CD14-positive monocyte (primary cell): ENCODE measurements around the gene KCNA10. TPM values are rescaled to one million over a fixed set of nuclear protein-coding genes. Genes with fewer than 3 reads are reported as not detected.

ENCODE experiments used
- DNase-seq, 3 donors: peaks; one replicate each; pipeline ENCODE4 v3.0.0-alpha.2; 2011 to 2022
- H2AFZ ChIP-seq: 2 replicates; pipeline ENCODE4 v1.6.0; 2012; ENCODE audit warnings: mild to moderate bottlenecking, low read depth, low read length, inconsistent platforms; ENCODE audit not compliant: insufficient read depth, poor library complexity, severe bottlenecking
- H3K27ac ChIP-seq, 2 donors: 1 replicate in 1 of 2; 2 replicates in 1 of 2; pipeline ENCODE4 v1.5.1; 2012 to 2013; ENCODE audit warnings: low read length in 2 of 2, control low read depth in 1 of 2, inconsistent platforms in 1 of 2, low read depth in 1 of 2, mild to moderate bottlenecking in 1 of 2
- H3K27me3 ChIP-seq, 2 donors: one replicate each; pipeline versions ENCODE4 v1.6.0 to v1.6.1; 2011 to 2013; ENCODE audit warnings: low read length in 2 of 2; ENCODE audit not compliant: control insufficient read depth in 2 of 2, insufficient read depth in 2 of 2
- H3K36me3 ChIP-seq, 2 donors: replicated peaks in 1 of 2; 1 replicate in 1 of 2; 2 replicates in 1 of 2; pipeline versions ENCODE4 v1.5.1 to v1.6.1; 2012 to 2013; ENCODE audit warnings: low read length in 2 of 2, control low read depth in 1 of 2, inconsistent platforms in 1 of 2, mild to moderate bottlenecking in 1 of 2; ENCODE audit not compliant: insufficient read depth in 2 of 2, control insufficient read depth in 1 of 2
- H3K4me1 ChIP-seq, 2 donors: 1 replicate in 1 of 2; 2 replicates in 1 of 2; pipeline versions ENCODE4 v1.5.1 to v1.6.1; 2012 to 2013; ENCODE audit warnings: low read length in 2 of 2, control low read depth in 1 of 2, inconsistent platforms in 1 of 2, mild to moderate bottlenecking in 1 of 2, moderate library complexity in 1 of 2; ENCODE audit not compliant: insufficient read depth in 2 of 2, control insufficient read depth in 1 of 2
- H3K4me2 ChIP-seq: replicated peaks from 2 replicates; pipeline ENCODE3; 2012; ENCODE audit warnings: low read length, moderate library complexity, mild to moderate bottlenecking; ENCODE audit not compliant: poor library complexity, severe bottlenecking; ENCODE audit errors: extremely low read depth
- H3K4me3 ChIP-seq, 3 experiments: fragments of 200-600 bp in 1 of 3; sonication (generic) in 1 of 3; replicated peaks in 1 of 3; 1 replicate in 2 of 3; 2 replicates in 1 of 3; pipeline ENCODE4 v1.5.1; 2011 to 2013; ENCODE audit warnings: low read length in 3 of 3, mild to moderate bottlenecking in 3 of 3, control low read depth in 2 of 3, low read depth in 2 of 3, inconsistent platforms in 1 of 3, moderate library complexity in 1 of 3
- H3K79me2 ChIP-seq: 2 replicates; pipeline ENCODE4 v1.6.0; 2012; ENCODE audit warnings: mild to moderate bottlenecking, control low read depth, inconsistent platforms, low read length, moderate library complexity; ENCODE audit not compliant: insufficient read depth
- H3K9ac ChIP-seq: 2 replicates; pipeline ENCODE4 v1.6.0; 2017; ENCODE audit warnings: low read length, mild to moderate bottlenecking; ENCODE audit not compliant: insufficient read depth, poor library complexity, severe bottlenecking
- H3K9me3 ChIP-seq, 2 donors: replicated peaks in 1 of 2; 1 replicate in 1 of 2; 2 replicates in 1 of 2; pipeline versions ENCODE4 v1.5.1 to v1.6.1; 2012 to 2013; ENCODE audit warnings: low read length in 2 of 2, control low read depth in 1 of 2; ENCODE audit not compliant: control insufficient read depth in 1 of 2, insufficient read depth in 1 of 2
- H4K20me1 ChIP-seq: 2 replicates; pipeline ENCODE4 v1.6.0; 2012; ENCODE audit warnings: mild to moderate bottlenecking, low read length, control low read depth, moderate library complexity; ENCODE audit not compliant: insufficient read depth
- H3K27ac Mint-ChIP-seq, 7 donors: one replicate each; pipeline ENCODE4 v1.8.0; 2020; ENCODE audit warnings: mild to moderate bottlenecking in 7 of 7, mixed read lengths in 7 of 7, moderate library complexity in 6 of 7, inconsistent platforms in 2 of 7
- H3K27me3 Mint-ChIP-seq, 3 donors: one replicate each; pipeline ENCODE4 v1.8.0; 2021 to 2022; ENCODE audit warnings: low read depth in 3 of 3, mild to moderate bottlenecking in 3 of 3, mixed read lengths in 3 of 3, moderate library complexity in 3 of 3, inconsistent platforms in 1 of 3
- H3K36me3 Mint-ChIP-seq, 2 donors: one replicate each; pipeline ENCODE4 v1.8.0; 2020; ENCODE audit warnings: mixed read lengths in 2 of 2, inconsistent platforms in 1 of 2, mild to moderate bottlenecking in 1 of 2
- H3K4me1 Mint-ChIP-seq: one replicate; pipeline ENCODE4 v1.8.0; 2020; ENCODE audit warnings: mild to moderate bottlenecking, mixed read lengths
- H3K4me3 Mint-ChIP-seq, 2 donors: one replicate each; pipeline ENCODE4 v1.8.0; 2020; ENCODE audit warnings: mild to moderate bottlenecking in 2 of 2, mixed read lengths in 2 of 2, moderate library complexity in 1 of 2
- H3K9me3 Mint-ChIP-seq, 7 donors: one replicate each; pipeline ENCODE4 v1.8.0; 2020 to 2022; ENCODE audit warnings: mixed read lengths in 7 of 7, mild to moderate bottlenecking in 6 of 7, moderate library complexity in 6 of 7, inconsistent platforms in 2 of 7
- WGBS: methylation state at CpG from one replicate; pipeline ENCODE4 v1.1.5; 2013; ENCODE audit warnings: missing lambda C conversion rate; ENCODE audit not compliant: insufficient coverage; 5-methylcytosine and 5-hydroxymethylcytosine counted together
- intact Hi-C, 2 donors: fragments of 100-400 bp; cut with micrococcal nuclease; formaldehyde crosslinking; loops; one replicate each; pipeline versions ENCODE4 v1.15.0 to v1.15.1; 2023
- polyA plus RNA-seq, 3 donors: library from polyadenylated mRNA; depleted of rRNA in 1 of 3; unstranded in 2 of 3; stranded (reverse) in 1 of 3; fragments of 300-500 nt in 2 of 3; fragments of >200 nt in 1 of 3; fragmentation: Illumina TruSeq in 2 of 3; gene quantifications; 1 replicate in 2 of 3; 2 replicates in 1 of 3; pipeline ENCODE4 v1.2.3, GENCODE V29; 2012 to 2021
- TF ChIP-seq, protein P1 (sequence below): fragments of 200-600 bp; IDR thresholded peaks from one replicate; pipeline ENCODE4 v1.8.0; 2022; ENCODE audit warnings: antibody characterized with exemption, mild to moderate bottlenecking

The KCNA10 gene
- polyA plus RNA-seq, 3 donors, result not detected

DNA sequence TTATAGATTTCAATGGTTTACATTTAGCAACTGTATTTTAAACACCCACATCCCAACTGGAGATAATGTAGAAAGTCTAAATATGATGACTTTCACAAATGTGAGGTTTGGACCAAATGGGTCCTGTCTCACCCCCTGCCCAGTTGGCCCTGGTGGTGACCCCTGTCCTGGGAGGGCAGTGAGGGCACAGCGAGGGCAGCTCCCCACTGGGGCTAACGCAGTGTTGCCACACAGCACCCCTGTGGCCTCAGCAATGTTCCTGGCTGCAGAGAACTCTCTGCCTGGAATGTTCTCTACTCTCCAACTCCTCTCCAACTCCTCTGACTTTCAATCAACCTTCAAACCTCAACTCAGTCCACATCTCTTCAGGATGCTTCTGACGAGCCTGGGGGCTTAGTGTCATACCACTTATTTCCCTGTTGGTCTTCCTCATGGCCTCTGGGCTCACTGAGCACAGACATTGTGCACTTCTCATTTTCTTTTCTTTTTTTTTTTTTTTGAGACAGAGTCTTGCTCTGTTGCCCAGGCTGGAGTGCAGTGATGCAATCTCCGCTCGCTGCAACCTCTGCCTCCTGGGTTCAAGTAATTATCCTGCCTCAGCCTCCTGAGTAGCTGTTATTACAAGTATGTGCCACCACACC is 25.8 kb downstream of the KCNA10 start:
- Mint-ChIP-seq H3K27me3 (peaks cover 2 to 3% (median 3%) of the 10 kb centered on the region in 3 donors), H3K36me3 (no peaks in the 10 kb centered on the region), H3K27ac (no peak overlapping the region), H3K4me3 (no peak overlapping the region), H3K9me3 (no peaks in the 10 kb centered on the region), H3K4me1 (peaks cover 12% of the 10 kb centered on the region)
- Histone ChIP-seq H3K9ac (no peak overlapping the region), H3K27me3 (no peaks in the 10 kb centered on the region), H3K4me2 (no peak overlapping the region), H3K9me3 (no peaks in the 10 kb centered on the region), H3K79me2 (no peaks in the 10 kb centered on the region), H3K27ac (no peak overlapping the region), H3K36me3 (no peaks in the 10 kb centered on the region), H3K4me3 (no peak overlapping the region), H4K20me1 (no peaks in the 10 kb centered on the region), H2AFZ (no peak overlapping the region), H3K4me1 (no peaks in the 10 kb centered on the region)
- intact Hi-C loops, result loop anchor here in 1 of 2 donors (10.0 kb wide), 1 partner anchor 178 kb away; no protein-coding TSS in a partner anchor
- TF ChIP-seq, protein P1, sequence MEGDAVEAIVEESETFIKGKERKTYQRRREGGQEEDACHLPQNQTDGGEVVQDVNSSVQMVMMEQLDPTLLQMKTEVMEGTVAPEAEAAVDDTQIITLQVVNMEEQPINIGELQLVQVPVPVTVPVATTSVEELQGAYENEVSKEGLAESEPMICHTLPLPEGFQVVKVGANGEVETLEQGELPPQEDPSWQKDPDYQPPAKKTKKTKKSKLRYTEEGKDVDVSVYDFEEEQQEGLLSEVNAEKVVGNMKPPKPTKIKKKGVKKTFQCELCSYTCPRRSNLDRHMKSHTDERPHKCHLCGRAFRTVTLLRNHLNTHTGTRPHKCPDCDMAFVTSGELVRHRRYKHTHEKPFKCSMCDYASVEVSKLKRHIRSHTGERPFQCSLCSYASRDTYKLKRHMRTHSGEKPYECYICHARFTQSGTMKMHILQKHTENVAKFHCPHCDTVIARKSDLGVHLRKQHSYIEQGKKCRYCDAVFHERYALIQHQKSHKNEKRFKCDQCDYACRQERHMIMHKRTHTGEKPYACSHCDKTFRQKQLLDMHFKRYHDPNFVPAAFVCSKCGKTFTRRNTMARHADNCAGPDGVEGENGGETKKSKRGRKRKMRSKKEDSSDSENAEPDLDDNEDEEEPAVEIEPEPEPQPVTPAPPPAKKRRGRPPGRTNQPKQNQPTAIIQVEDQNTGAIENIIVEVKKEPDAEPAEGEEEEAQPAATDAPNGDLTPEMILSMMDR, result no peak
- no peak for DNase-seq
- 54% methylated on average over 3 of the region's 5 CpGs for WGBS

DNA sequence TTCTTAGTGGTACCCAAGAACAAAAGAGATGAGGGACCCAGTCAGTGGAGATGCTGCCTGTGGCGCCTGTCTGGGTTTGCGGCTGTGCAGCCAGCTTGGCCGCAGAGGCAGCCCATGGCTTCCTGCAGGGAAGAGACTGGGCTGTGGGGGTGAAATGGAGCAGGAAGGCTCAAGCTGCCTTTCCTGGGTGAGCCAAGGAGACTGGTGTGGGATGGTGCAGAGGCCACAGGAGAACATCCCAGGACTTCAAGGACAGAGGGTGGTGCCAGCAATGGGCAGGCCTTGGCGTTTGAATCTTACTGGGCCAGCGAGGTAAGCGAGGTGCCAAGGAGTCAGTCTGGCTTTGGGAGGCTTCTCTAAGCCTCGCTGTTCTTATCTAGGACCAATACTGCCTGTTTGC is 26.4 kb downstream of the KCNA10 start:
- no peaks in the 10 kb centered on the region for H3K79me2 ChIP-seq
- TF ChIP-seq, protein P1, result no peak
- 92% methylated on average over 6 of the region's 7 CpGs for WGBS

More for the DNA sequence above, 26.4 kb downstream of the KCNA10 start:
- Histone ChIP-seq H2AFZ (no peak overlapping the region), H3K27me3 (no peaks in the 10 kb centered on the region), H3K9me3 (no peaks in the 10 kb centered on the region), H4K20me1 (no peaks in the 10 kb centered on the region), H3K4me2 (no peak overlapping the region), H3K4me3 (no peak overlapping the region), H3K27ac (no peak overlapping the region), H3K36me3 (no peaks in the 10 kb centered on the region), H3K9ac (no peak overlapping the region), H3K4me1 (no peaks in the 10 kb centered on the region)
- no peaks in the 10 kb centered on the region for H3K9me3 Mint-ChIP-seq
- no peak for DNase-seq
- no peak overlapping the region for H3K4me3 Mint-ChIP-seq
- no peaks in the 10 kb centered on the region for H3K36me3 Mint-ChIP-seq
- no peak overlapping the region for H3K27ac Mint-ChIP-seq
- H3K27me3 Mint-ChIP-seq, result peaks cover 2 to 3% (median 3%) of the 10 kb centered on the region in 3 donors
- peaks cover 12% of the 10 kb centered on the region for H3K4me1 Mint-ChIP-seq
- intact Hi-C loops, result loop anchor here in 1 of 2 donors (10.0 kb wide), 1 partner anchor 178 kb away; no protein-coding TSS in a partner anchor
